ENCODE data around the gene DNAJB8. TPM values are rescaled to one million over a fixed set of nuclear protein-coding genes. Genes with fewer than 3 reads are reported as not detected.

The DNAJB8 gene
- total and polyA plus RNA-seq, 9 of the 15 experiments (the other 6 are each of a cell fraction or from before 2014, with no cell fraction given): not detected

DNA sequence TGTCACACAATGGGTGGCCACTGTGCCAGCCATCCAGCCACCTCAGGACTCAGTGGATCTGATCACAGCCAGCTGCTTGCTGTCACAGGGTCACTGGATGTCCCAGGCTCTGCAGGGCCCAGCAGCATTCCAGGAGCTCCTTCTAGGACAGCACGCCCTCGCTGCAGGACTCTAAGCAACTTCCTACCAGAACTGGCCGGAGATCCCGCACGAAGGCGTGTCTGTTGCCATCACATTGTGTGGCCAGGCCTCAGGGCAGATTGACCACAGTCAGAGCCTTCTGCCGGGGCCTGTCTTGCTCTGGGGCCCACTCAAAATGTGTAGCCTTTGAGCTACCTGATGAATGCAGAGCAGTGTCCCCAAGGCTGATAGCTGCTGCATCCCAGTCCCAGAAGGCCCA lies 24.6 kb downstream of the DNAJB8 start:
- ChIA-PET POLR2A (interaction anchor here (0.8 to 1.3 kb wide), 3 partner anchors 13 to 374 kb away, joined by 3 read pairs; no protein-coding TSS in a partner anchor), CTCF (ENCODE audit: low intra/inter-chr PET ratio) (no interaction called here)
- in situ Hi-C loops (cut with MboI) (no loop called here), intact Hi-C loops (cut with micrococcal nuclease) (no loop called here)
- Histone ChIP-seq H3K9ac (ENCODE audit: insufficient read depth in 1 of 2, low read depth in 2 of 2, low read length in 2 of 2) (peak overlapping the region in 1 of 2 experiments; percentile 57; a peak in 1 of 4 replicates), H3K9me3 (replicated peaks; ENCODE audit: control insufficient read depth, insufficient read depth, low read depth, low read length) (no peaks in the 10 kb centered on the region), H3K27me3 (ENCODE audit: control insufficient read depth in 2 of 2, insufficient read depth in 2 of 2, low read length in 2 of 2) (peaks cover 2 to 22% of the 10 kb centered on the region in 2 experiments; a peak in 3 of 5 replicates), H3K4me2 (ENCODE audit: insufficient read depth, low read length) (no peak overlapping the region), H3K9me1 (ENCODE audit: control insufficient read depth, insufficient read depth, low read length) (no peaks in the 10 kb centered on the region), H2AFZ (ENCODE audit: low read depth, low read length) (no peak overlapping the region), H3K79me2 (ENCODE audit: control insufficient read depth, insufficient read depth, low read length) (no peaks in the 10 kb centered on the region), H3K4me3 (no peak overlapping the region), H3K27ac (ENCODE audit: extremely low read depth, low read depth, low read length) (no peak overlapping the region), H3K36me3 (ENCODE audit: control insufficient read depth, insufficient read depth, low read length) (no peaks in the 10 kb centered on the region), H4K20me1 (replicated peaks; ENCODE audit: control insufficient read depth, insufficient read depth, low read length) (no peaks in the 10 kb centered on the region; the same call in 1 of the 2 replicates), H3K4me1 (replicated peaks in 1 of 2; ENCODE audit: control insufficient read depth in 2 of 2, insufficient read depth in 2 of 2, low read length in 2 of 2) (peaks cover 0 to 7% of the 10 kb centered on the region in 2 experiments; a peak in 2 of 5 replicates)
- no TSS peak for BruUV-seq (replicated peaks)
- FAIRE-seq: no peak
- no peak for ATAC-seq
- WGBS (ENCODE audit: insufficient coverage, low coverage, missing lambda C conversion rate): 33% methylated on average over 3 of the region's 7 CpGs
- no peak for DNase-seq (ENCODE audit: extremely low read depth in 1 of 4, low spot score in 3 of 4)
- TF ChIP-seq MCM7 (IDR thresholded peaks at IDR 0.05) (no peak), PTBP1 (IDR thresholded peaks at IDR 0.05; ENCODE audit: low read depth, low read length) (no peak), XRCC5 (IDR thresholded peaks at IDR 0.05; ENCODE audit: low read depth, low read length) (no peak), ZEB2 (IDR thresholded peaks at IDR 0.05) (no peak), ETV1 (tag; conservative IDR thresholded peaks at IDR 0.05; ENCODE audit: low read depth) (no peak), IFI16 (CRISPR knock-in tag; IDR thresholded peaks at IDR 0.05) (no peak), CBX5 (IDR thresholded peaks at IDR 0.05; ENCODE audit: borderline replicate concordance, low read depth) (no peak), SRSF7 (optimal IDR thresholded peaks at IDR 0.05; ENCODE audit: low read depth, low read length) (no peak), POLR2B (IDR thresholded peaks at IDR 0.05; ENCODE audit: low read depth, partially characterized antibody) (no peak), HDAC2 (IDR thresholded peaks at IDR 0.05) (no peak), ZC3H8 (IDR thresholded peaks at IDR 0.05) (no peak), LEF1 (IDR thresholded peaks at IDR 0.05) (no peak)
- TF ChIP-seq, protein P1, sequence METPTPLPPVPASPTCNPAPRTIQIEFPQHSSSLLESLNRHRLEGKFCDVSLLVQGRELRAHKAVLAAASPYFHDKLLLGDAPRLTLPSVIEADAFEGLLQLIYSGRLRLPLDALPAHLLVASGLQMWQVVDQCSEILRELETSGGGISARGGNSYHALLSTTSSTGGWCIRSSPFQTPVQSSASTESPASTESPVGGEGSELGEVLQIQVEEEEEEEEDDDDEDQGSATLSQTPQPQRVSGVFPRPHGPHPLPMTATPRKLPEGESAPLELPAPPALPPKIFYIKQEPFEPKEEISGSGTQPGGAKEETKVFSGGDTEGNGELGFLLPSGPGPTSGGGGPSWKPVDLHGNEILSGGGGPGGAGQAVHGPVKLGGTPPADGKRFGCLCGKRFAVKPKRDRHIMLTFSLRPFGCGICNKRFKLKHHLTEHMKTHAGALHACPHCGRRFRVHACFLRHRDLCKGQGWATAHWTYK (CRISPR knock-in tag; IDR thresholded peaks at IDR 0.05): no peak
- TF ChIP-seq, protein P2, sequence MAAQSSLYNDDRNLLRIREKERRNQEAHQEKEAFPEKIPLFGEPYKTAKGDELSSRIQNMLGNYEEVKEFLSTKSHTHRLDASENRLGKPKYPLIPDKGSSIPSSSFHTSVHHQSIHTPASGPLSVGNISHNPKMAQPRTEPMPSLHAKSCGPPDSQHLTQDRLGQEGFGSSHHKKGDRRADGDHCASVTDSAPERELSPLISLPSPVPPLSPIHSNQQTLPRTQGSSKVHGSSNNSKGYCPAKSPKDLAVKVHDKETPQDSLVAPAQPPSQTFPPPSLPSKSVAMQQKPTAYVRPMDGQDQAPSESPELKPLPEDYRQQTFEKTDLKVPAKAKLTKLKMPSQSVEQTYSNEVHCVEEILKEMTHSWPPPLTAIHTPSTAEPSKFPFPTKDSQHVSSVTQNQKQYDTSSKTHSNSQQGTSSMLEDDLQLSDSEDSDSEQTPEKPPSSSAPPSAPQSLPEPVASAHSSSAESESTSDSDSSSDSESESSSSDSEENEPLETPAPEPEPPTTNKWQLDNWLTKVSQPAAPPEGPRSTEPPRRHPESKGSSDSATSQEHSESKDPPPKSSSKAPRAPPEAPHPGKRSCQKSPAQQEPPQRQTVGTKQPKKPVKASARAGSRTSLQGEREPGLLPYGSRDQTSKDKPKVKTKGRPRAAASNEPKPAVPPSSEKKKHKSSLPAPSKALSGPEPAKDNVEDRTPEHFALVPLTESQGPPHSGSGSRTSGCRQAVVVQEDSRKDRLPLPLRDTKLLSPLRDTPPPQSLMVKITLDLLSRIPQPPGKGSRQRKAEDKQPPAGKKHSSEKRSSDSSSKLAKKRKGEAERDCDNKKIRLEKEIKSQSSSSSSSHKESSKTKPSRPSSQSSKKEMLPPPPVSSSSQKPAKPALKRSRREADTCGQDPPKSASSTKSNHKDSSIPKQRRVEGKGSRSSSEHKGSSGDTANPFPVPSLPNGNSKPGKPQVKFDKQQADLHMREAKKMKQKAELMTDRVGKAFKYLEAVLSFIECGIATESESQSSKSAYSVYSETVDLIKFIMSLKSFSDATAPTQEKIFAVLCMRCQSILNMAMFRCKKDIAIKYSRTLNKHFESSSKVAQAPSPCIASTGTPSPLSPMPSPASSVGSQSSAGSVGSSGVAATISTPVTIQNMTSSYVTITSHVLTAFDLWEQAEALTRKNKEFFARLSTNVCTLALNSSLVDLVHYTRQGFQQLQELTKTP (IDR thresholded peaks at IDR 0.05; ENCODE audit: low read depth in 1 of 2, partially characterized antibody in 2 of 2): no peak
- TF ChIP-seq, protein P3, sequence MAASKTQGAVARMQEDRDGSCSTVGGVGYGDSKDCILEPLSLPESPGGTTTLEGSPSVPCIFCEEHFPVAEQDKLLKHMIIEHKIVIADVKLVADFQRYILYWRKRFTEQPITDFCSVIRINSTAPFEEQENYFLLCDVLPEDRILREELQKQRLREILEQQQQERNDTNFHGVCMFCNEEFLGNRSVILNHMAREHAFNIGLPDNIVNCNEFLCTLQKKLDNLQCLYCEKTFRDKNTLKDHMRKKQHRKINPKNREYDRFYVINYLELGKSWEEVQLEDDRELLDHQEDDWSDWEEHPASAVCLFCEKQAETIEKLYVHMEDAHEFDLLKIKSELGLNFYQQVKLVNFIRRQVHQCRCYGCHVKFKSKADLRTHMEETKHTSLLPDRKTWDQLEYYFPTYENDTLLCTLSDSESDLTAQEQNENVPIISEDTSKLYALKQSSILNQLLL (CRISPR knock-in tag; IDR thresholded peaks at IDR 0.05; ENCODE audit: borderline replicate concordance): no peak
- TF ChIP-seq, protein P4, sequence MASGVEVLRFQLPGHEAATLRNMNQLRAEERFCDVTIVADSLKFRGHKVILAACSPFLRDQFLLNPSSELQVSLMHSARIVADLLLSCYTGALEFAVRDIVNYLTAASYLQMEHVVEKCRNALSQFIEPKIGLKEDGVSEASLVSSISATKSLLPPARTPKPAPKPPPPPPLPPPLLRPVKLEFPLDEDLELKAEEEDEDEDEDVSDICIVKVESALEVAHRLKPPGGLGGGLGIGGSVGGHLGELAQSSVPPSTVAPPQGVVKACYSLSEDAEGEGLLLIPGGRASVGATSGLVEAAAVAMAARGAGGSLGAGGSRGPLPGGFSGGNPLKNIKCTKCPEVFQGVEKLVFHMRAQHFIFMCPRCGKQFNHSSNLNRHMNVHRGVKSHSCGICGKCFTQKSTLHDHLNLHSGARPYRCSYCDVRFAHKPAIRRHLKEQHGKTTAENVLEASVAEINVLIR (CRISPR knock-in tag; IDR thresholded peaks at IDR 0.05): no peak
- TF ChIP-seq, protein P5, sequence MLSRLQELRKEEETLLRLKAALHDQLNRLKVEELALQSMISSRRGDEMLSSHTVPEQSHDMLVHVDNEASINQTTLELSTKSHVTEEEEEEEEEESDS (CRISPR knock-in tag; IDR thresholded peaks at IDR 0.05): no peak

Data from K562 (cell line).